GM12878 (cell line): ENCODE results near the gene ZCWPW2. TPM values are rescaled to one million over a fixed set of nuclear protein-coding genes. Genes with fewer than 3 reads are reported as not detected.

Source experiments
- ATAC-seq: fragments of 200-7000 bp; cut with Tn5 transposase; 3 replicates; pipeline ENCODE4 v1.9.1; 2020; ENCODE audit warnings: mild to moderate bottlenecking, moderate library complexity
- BruUV-seq: library from RNA; stranded (reverse); fragments of 400-500 nt; replicated peaks from 2 replicates; lab custom pipeline; 2021; lab: Mats Ljungman, UMichigan
- CTCF ChIA-PET: fragments of 300-600 bp; sonication (Branson Sonifier 250); formaldehyde crosslinking; extraction: SDS; loops from one replicate; lab custom pipeline; 2021; ENCODE audit warnings: inconsistent platforms; lab: Yijun Ruan, JAX
- POLR2A ChIA-PET: fragments of 350-600 bp; formaldehyde crosslinking; extraction: SDS; loops from one replicate; lab custom pipeline; 2021; ENCODE audit warnings: inconsistent platforms; lab: Charles Lee
- RAD21 ChIA-PET: fragments of 300-600 bp; sonication (Branson Sonifier 250); formaldehyde crosslinking; loops from one replicate; lab custom pipeline; 2023; ENCODE audit warnings: antibody characterized with exemption; ENCODE audit not compliant: unreplicated experiment; lab: Charles Lee
- SMC1A ChIA-PET: fragments of 300-600 bp; sonication (Branson Sonifier 250); formaldehyde crosslinking; loops from one replicate; lab custom pipeline; 2023; ENCODE audit not compliant: unreplicated experiment, uncharacterized antibody; lab: Charles Lee
- DNase-seq: peaks from one replicate; pipeline ENCODE4 v3.0.0-alpha.2; 2011; ENCODE audit warnings: low read depth, low spot score
- FAIRE-seq: peaks from 3 replicates; lab custom pipeline; 2011; peaks lifted over from hg19 to GRCh38; lab: Jason Lieb, UNC
- H2AFZ ChIP-seq: 2 replicates; pipeline ENCODE4 v1.6.0; 2011; ENCODE audit warnings: low read depth, low read length, control low read depth; ENCODE audit not compliant: control insufficient read depth
- H3K27ac ChIP-seq: 2 replicates; pipeline ENCODE4 v1.5.1; 2011; ENCODE audit warnings: control low read depth; ENCODE audit not compliant: control insufficient read depth, insufficient read depth
- H3K27me3 ChIP-seq, 2 experiments: replicated peaks in 1 of 2; 2 replicates each; pipeline versions ENCODE4 v1.6.0 to v1.6.1; 2011; ENCODE audit warnings: low read length in 1 of 2; ENCODE audit not compliant: control insufficient read depth in 2 of 2, insufficient read depth in 2 of 2
- H3K36me3 ChIP-seq, 2 experiments: 2 replicates each; pipeline ENCODE4 v1.5.1; 2011; ENCODE audit warnings: low read length in 1 of 2; ENCODE audit not compliant: control insufficient read depth in 2 of 2, insufficient read depth in 2 of 2
- H3K4me1 ChIP-seq: 2 replicates; pipeline ENCODE4 v1.6.1; 2011; ENCODE audit warnings: mild to moderate bottlenecking, low read length, moderate library complexity, mixed read lengths; ENCODE audit not compliant: control insufficient read depth, insufficient read depth
- H3K4me2 ChIP-seq: 2 replicates; pipeline ENCODE4 v1.6.0; 2011; ENCODE audit warnings: control low read depth; ENCODE audit not compliant: control insufficient read depth, insufficient read depth
- H3K4me3 ChIP-seq: fragments of 200-600 bp; sonication (generic); 2 replicates; pipeline ENCODE4 v1.5.1; 2016
- H3K79me2 ChIP-seq: 2 replicates; pipeline ENCODE4 v1.6.0; 2011; ENCODE audit warnings: low read length; ENCODE audit not compliant: control insufficient read depth, insufficient read depth
- H3K9ac ChIP-seq: 2 replicates; pipeline ENCODE4 v1.8.0; 2011; ENCODE audit warnings: low read length, control low read depth, mixed read lengths; ENCODE audit not compliant: control insufficient read depth, insufficient read depth
- H3K9me3 ChIP-seq: replicated peaks from 3 replicates; pipeline ENCODE4 v1.5.1; 2011; ENCODE audit warnings: mild to moderate bottlenecking, low read length; ENCODE audit not compliant: control insufficient read depth, insufficient read depth
- H4K20me1 ChIP-seq: 2 replicates; pipeline ENCODE4 v1.6.0; 2011; ENCODE audit not compliant: control insufficient read depth, insufficient read depth
- CBX3 ChIP-seq: fragments of 200-600 bp; sonication (generic); IDR thresholded peaks from 2 replicates; pipeline ENCODE4 v1.6.1; 2016; ENCODE audit warnings: low read depth, borderline replicate concordance
- CHD1 ChIP-seq: IDR thresholded peaks from 2 replicates; pipeline ENCODE4 v1.6.1; 2012; ENCODE audit warnings: low read depth, low read length, improper control_type of control experiment
- GABPA ChIP-seq: IDR thresholded peaks from 2 replicates; pipeline ENCODE4 v1.6.1; 2014; ENCODE audit warnings: antibody characterized with exemption, low read depth, mild to moderate bottlenecking, inconsistent platforms
- JUNB ChIP-seq: IDR thresholded peaks from 2 replicates; pipeline ENCODE4 v1.6.1; 2016; ENCODE audit warnings: antibody characterized with exemption, mild to moderate bottlenecking
- NR2C1 ChIP-seq: fragments of 450-650 bp; IDR thresholded peaks from 2 replicates; pipeline ENCODE4 v1.6.1; 2017; ENCODE audit warnings: antibody characterized with exemption, mild to moderate bottlenecking, moderate library complexity
- PAX8 ChIP-seq: fragments of 450-650 bp; IDR thresholded peaks from 2 replicates; pipeline ENCODE4 v1.6.1; 2017; ENCODE audit warnings: mild to moderate bottlenecking, moderate library complexity
- POLR2AphosphoS2 ChIP-seq: IDR thresholded peaks from 2 replicates; pipeline ENCODE4 v1.6.1; 2011; ENCODE audit warnings: low read depth, mild to moderate bottlenecking, low read length, improper control_type of control experiment, moderate library complexity
- RUNX3 ChIP-seq: IDR thresholded peaks from 2 replicates; pipeline ENCODE4 v1.6.1; 2012; ENCODE audit warnings: low read length, inconsistent platforms
- ZBED1 ChIP-seq: IDR thresholded peaks from 2 replicates; pipeline ENCODE4 v1.6.1; 2016; ENCODE audit warnings: borderline replicate concordance
- WGBS: methylation state at CpG from one replicate; pipeline ENCODE4 v1.1.6; 2016; ENCODE audit warnings: low lambda C conversion rate; ENCODE audit not compliant: insufficient replicate concordance, insufficient coverage; ENCODE audit errors: missing lambda C conversion rate; 5-methylcytosine and 5-hydroxymethylcytosine counted together
- in situ Hi-C: fragments of 300-500 bp; cut with MboI; formaldehyde crosslinking; loops from 9 replicates; pipeline ENCODE4 v1.14.3; 2018; ENCODE audit warnings: mixed read lengths
- intact Hi-C: fragments of 100-400 bp; cut with micrococcal nuclease; formaldehyde crosslinking; loops from one replicate; pipeline ENCODE4 v1.14.2; 2022; ENCODE audit not compliant: unreplicated experiment
- polyA plus RNA-seq, 11 experiments: library from polyadenylated mRNA; depleted of rRNA in 4 of 11; unstranded in 6 of 11; stranded (reverse) in 5 of 11; fragments of >200 nt; fragmentation: Nextera tagmentation in 4 of 11; fragmentation: Illumina TruSeq in 1 of 11; extraction: Ambion mirVana in 4 of 11; extraction: Trizol in 1 of 11; gene quantifications; 1 replicate in 1 of 11; 2 replicates in 10 of 11; pipeline versions ENCODE4 v1.2.1 to v1.2.3, GENCODE V29; 2011 to 2016; ENCODE audit warnings: inconsistent platforms in 2 of 11, missing spikeins in 2 of 11, low read depth in 1 of 11
- total RNA-seq, 4 experiments: library from RNA; depleted of rRNA in 3 of 4; stranded (reverse); fragments of >200 nt in 3 of 4; fragmentation: Illumina TruSeq in 1 of 4; extraction: Trizol in 1 of 4; gene quantifications; 2 replicates each; pipeline versions ENCODE4 v1.2.1 to v1.2.3, GENCODE V29; 2013 to 2021
- TF ChIP-seq, protein P1 (sequence below): IDR thresholded peaks from 2 replicates; pipeline ENCODE4 v1.6.1; 2012; ENCODE audit warnings: mild to moderate bottlenecking, low read depth, low read length
- TF ChIP-seq, protein P2 (sequence below): IDR thresholded peaks from 2 replicates; pipeline ENCODE4 v1.6.1; 2011; ENCODE audit warnings: mild to moderate bottlenecking, low read depth, low read length, moderate library complexity; ENCODE audit not compliant: insufficient replicate concordance
- TF ChIP-seq, protein P3 (sequence below): IDR thresholded peaks from 2 replicates; pipeline ENCODE4 v1.6.1; 2012; ENCODE audit warnings: improper control_type of control experiment, low read depth, low read length; ENCODE audit not compliant: insufficient replicate concordance
- TF ChIP-seq, protein P4 (sequence below): fragments of 150-350 bp; IDR thresholded peaks from 2 replicates; pipeline ENCODE4 v1.6.1; 2014; ENCODE audit warnings: mild to moderate bottlenecking, low read depth, low read length

ZCWPW2 gene
- total and polyA plus RNA-seq, 10 of the 15 experiments (the other 5 are each of a cell fraction or from before 2014, with no cell fraction given): 0.09 to 0.38 (median 0.22) TPM; not detected in 3

DNA sequence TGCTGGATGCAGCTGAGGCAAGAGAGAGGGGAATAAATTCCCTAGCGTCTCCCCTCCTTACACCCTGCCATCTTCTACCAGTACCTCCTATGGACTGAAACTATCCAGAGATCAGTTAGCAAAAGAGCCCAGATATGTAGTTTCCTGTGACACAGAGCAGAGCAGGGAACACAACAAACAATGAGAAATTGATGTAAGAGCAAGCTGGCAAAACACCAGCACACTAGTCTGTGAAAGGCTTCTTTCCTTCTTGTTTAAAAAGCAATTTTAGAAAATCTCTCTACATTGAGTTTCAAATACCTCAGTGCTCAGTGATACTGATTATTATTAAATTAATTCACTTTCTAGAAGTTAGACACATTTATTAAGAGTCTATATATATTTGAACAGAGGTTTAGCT, 215.7 kb downstream of the ZCWPW2 start:
- no peaks in the 10 kb centered on the region for H3K36me3 ChIP-seq
- H3K27me3 ChIP-seq: no peaks in the 10 kb centered on the region
- no peak overlapping the region for H3K9ac ChIP-seq
- H3K27ac ChIP-seq: no peak overlapping the region
- no peak overlapping the region for H3K4me2 ChIP-seq
- no peaks in the 10 kb centered on the region for H3K9me3 ChIP-seq
- H2AFZ ChIP-seq: no peak overlapping the region
- ChIA-PET POLR2A (no interaction called here), CTCF (no interaction called here), RAD21 (no interaction called here), SMC1A (interaction anchor here (0.9 kb wide), 1 partner anchor 10 kb away, joined by 3 read pairs; no protein-coding TSS in a partner anchor)
- intact Hi-C loops (no loop called here), in situ Hi-C loops (no loop called here)
- 50% methylated on average over 1 of the region's 1 CpG for WGBS
- no peak overlapping the region for H3K4me3 ChIP-seq
- no peak for ATAC-seq
- DNase-seq: no peak
- FAIRE-seq: no peak
- no peaks in the 10 kb centered on the region for H3K79me2 ChIP-seq
- no peaks in the 10 kb centered on the region for H3K4me1 ChIP-seq
- no peaks in the 10 kb centered on the region for H4K20me1 ChIP-seq
- BruUV-seq: no TSS peak
- TF ChIP-seq JUNB (no peak), CBX3 (no peak), RUNX3 (no peak), ZBED1 (no peak), POLR2AphosphoS2 (no peak), NR2C1 (no peak), GABPA (no peak), CHD1 (no peak), PAX8 (no peak)
- TF ChIP-seq, protein P1, sequence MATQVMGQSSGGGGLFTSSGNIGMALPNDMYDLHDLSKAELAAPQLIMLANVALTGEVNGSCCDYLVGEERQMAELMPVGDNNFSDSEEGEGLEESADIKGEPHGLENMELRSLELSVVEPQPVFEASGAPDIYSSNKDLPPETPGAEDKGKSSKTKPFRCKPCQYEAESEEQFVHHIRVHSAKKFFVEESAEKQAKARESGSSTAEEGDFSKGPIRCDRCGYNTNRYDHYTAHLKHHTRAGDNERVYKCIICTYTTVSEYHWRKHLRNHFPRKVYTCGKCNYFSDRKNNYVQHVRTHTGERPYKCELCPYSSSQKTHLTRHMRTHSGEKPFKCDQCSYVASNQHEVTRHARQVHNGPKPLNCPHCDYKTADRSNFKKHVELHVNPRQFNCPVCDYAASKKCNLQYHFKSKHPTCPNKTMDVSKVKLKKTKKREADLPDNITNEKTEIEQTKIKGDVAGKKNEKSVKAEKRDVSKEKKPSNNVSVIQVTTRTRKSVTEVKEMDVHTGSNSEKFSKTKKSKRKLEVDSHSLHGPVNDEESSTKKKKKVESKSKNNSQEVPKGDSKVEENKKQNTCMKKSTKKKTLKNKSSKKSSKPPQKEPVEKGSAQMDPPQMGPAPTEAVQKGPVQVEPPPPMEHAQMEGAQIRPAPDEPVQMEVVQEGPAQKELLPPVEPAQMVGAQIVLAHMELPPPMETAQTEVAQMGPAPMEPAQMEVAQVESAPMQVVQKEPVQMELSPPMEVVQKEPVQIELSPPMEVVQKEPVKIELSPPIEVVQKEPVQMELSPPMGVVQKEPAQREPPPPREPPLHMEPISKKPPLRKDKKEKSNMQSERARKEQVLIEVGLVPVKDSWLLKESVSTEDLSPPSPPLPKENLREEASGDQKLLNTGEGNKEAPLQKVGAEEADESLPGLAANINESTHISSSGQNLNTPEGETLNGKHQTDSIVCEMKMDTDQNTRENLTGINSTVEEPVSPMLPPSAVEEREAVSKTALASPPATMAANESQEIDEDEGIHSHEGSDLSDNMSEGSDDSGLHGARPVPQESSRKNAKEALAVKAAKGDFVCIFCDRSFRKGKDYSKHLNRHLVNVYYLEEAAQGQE: no peak
- TF ChIP-seq, protein P2, sequence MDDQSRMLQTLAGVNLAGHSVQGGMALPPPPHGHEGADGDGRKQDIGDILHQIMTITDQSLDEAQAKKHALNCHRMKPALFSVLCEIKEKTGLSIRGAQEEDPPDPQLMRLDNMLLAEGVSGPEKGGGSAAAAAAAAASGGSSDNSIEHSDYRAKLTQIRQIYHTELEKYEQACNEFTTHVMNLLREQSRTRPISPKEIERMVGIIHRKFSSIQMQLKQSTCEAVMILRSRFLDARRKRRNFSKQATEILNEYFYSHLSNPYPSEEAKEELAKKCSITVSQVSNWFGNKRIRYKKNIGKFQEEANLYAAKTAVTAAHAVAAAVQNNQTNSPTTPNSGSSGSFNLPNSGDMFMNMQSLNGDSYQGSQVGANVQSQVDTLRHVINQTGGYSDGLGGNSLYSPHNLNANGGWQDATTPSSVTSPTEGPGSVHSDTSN: no peak
- TF ChIP-seq, protein P3, sequence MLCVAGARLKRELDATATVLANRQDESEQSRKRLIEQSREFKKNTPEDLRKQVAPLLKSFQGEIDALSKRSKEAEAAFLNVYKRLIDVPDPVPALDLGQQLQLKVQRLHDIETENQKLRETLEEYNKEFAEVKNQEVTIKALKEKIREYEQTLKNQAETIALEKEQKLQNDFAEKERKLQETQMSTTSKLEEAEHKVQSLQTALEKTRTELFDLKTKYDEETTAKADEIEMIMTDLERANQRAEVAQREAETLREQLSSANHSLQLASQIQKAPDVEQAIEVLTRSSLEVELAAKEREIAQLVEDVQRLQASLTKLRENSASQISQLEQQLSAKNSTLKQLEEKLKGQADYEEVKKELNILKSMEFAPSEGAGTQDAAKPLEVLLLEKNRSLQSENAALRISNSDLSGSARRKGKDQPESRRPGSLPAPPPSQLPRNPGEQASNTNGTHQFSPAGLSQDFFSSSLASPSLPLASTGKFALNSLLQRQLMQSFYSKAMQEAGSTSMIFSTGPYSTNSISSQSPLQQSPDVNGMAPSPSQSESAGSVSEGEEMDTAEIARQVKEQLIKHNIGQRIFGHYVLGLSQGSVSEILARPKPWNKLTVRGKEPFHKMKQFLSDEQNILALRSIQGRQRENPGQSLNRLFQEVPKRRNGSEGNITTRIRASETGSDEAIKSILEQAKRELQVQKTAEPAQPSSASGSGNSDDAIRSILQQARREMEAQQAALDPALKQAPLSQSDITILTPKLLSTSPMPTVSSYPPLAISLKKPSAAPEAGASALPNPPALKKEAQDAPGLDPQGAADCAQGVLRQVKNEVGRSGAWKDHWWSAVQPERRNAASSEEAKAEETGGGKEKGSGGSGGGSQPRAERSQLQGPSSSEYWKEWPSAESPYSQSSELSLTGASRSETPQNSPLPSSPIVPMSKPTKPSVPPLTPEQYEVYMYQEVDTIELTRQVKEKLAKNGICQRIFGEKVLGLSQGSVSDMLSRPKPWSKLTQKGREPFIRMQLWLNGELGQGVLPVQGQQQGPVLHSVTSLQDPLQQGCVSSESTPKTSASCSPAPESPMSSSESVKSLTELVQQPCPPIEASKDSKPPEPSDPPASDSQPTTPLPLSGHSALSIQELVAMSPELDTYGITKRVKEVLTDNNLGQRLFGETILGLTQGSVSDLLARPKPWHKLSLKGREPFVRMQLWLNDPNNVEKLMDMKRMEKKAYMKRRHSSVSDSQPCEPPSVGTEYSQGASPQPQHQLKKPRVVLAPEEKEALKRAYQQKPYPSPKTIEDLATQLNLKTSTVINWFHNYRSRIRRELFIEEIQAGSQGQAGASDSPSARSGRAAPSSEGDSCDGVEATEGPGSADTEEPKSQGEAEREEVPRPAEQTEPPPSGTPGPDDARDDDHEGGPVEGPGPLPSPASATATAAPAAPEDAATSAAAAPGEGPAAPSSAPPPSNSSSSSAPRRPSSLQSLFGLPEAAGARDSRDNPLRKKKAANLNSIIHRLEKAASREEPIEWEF: no peak
- TF ChIP-seq, protein P4, sequence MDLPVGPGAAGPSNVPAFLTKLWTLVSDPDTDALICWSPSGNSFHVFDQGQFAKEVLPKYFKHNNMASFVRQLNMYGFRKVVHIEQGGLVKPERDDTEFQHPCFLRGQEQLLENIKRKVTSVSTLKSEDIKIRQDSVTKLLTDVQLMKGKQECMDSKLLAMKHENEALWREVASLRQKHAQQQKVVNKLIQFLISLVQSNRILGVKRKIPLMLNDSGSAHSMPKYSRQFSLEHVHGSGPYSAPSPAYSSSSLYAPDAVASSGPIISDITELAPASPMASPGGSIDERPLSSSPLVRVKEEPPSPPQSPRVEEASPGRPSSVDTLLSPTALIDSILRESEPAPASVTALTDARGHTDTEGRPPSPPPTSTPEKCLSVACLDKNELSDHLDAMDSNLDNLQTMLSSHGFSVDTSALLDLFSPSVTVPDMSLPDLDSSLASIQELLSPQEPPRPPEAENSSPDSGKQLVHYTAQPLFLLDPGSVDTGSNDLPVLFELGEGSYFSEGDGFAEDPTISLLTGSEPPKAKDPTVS: no peak
